Upper lobe of left lung (tissue), 4 donors: Measurements from ENCODE around the gene IRF2BPL.

Experiments used
- CTCF ChIP-seq, 6 experiments: fragments of 450-650 bp in 4 of 6; fragments of 200-600 bp in 2 of 6; sonication (generic) in 2 of 6; IDR thresholded peaks; one replicate each; pipeline ENCODE4 v1.5.1; 2016 to 2019; ENCODE audit warnings: antibody characterized with exemption in 6 of 6
- POLR2A ChIP-seq, 4 donors: fragments of 450-650 bp; IDR thresholded peaks; one replicate each; pipeline ENCODE4 v1.5.1; 2016 to 2017; ENCODE audit warnings: antibody characterized with exemption in 4 of 4, mild to moderate bottlenecking in 2 of 4
- POLR2AphosphoS5 ChIP-seq, 2 donors: sonication (generic); formaldehyde crosslinking; IDR thresholded peaks; one replicate each; pipeline ENCODE4 v1.5.1; 2017; ENCODE audit warnings: antibody characterized with exemption in 2 of 2

GRCh38 chr14:77007975-77008421 lies 20.5 kb downstream of the IRF2BPL start:
- TF ChIP-seq CTCF (IDR thresholded peaks at IDR 0.05) = no peak
- peak; percentile 79 to 85 for TF ChIP-seq POLR2AphosphoS5 (IDR thresholded peaks at IDR 0.05)
- peak in 1 of 4 donors; percentile 18 for TF ChIP-seq POLR2A (IDR thresholded peaks at IDR 0.05)
